AG08395 (cell line): ENCODE measurements around the gene CIP2A.

Experiments used
- DNase-seq: peaks from one replicate; pipeline ENCODE4 v3.0.0; 2012; ENCODE audit warnings: mixed read lengths, low spot score

Gene CIP2A

DNA sequence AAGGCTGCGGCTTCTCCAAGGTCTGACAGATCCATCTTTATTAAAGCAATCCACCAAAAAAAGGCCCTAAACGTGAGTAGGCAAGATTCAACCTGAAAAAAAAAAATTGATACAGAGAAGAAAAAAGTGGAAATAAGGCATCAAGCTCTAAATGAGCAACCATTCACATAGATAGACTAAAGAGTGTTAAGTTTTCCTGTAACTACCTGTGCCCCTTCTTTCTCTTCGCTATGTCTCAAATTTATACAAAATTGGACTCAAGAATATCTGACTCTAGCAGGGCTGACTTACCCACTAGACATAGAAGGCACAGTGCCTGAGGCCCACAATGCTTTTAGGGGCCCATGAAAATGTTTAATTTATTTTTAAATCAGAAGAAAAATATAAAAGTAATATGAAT, 78.7 kb downstream of the CIP2A start, which contains the start of gene MYH15:
Gene MYH15 (minus strand): TSS at position 101 of the 400 bp plus-strand sequence. CDS start 66 bp downstream, at position 35.
- no peak for DNase-seq

DNA sequence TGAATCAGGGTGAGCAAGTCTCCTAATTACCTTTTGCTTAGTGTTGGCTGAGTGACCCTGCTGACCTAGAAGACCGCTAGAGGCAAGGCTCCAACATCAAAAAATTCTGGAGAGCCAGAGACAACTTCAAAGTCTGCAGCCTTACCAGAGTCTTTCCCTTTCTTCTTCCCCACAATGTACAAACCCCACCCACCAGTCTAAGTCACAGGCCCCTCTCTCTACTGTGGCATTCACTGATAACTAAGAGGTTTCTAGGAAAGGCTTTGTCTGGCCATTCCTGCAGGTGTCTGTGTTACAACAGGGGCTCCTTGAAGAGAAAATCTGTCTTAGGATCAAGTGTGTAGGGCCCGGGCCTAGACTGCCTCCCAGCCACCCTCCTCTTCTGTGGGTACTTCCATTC, 79.4 kb downstream of the CIP2A start:
- no peak for DNase-seq

DNA sequence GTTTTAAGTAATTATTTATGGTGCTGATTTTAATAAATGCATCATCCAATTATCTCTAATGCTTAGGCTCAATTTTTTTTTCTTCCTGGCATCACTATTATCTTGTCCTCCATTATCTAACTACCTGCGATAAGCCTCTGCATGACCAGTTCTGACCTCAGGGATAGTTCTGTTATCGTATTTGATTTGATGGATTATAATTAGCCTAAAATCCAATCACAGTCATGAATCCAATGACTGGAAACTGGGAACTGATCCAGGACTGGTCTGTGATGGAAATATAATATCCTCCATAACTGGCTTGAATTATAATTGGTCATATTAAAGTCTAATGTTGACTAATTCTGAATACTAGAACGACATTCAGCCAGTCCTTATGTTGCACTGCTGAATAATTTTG, 80.0 kb downstream of the CIP2A start:
- no peak for DNase-seq

DNA sequence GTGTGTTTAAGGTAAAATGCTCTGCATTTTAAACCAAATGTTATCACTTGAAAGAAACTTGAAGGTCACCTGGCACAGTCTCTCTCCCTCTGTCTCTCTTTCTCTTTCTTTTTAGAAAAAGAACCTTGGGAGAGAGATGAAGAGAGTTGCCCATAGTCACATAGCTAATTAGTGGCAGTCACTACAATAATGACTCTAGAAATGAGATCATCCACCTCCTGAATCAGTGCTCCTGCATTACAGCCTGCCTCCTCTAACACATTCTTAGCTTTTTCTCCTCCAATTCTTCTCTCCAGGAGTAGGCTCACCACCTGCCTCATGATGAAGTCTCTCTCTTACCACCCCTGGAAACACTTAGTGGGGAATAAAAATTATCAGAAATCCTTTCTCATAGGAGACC, 81.3 kb downstream of the CIP2A start:
- no peak for DNase-seq

DNA sequence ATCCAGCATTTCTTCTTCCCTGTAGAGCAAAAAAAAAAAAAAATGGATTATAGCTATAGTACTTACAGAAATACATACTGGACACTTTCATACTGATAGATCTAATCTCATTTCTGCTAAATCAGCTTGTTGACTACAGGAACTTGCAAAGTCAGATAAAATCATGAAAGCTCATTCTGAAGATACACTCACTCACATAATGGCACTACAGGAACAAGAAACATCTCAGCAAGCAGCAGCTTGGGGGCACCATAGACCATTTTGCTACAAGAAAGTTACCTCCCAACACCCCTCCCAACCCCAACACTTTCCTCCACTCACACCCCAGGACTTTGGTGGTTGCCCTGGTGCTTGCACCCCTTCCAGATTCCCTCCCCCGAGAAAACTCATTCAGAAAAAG, 83.4 kb downstream of the CIP2A start:
- no peak for DNase-seq

DNA sequence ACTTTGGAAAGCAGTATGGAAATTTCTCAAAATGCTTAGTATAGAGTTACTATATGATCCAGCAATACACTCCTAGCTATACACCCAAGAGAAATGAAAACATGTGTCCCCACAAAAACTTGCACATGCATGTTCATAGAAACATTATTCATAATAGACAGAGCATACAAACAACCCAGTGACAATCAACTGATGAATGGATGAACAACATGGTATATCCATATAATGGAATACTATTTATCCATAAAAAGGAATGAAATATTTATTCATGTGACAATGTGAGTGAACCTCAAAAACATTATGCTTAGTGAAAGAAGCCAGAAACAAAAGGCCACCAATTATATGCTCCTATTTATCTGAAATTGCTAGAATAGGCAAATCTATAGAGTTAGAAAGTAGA, 85.5 kb downstream of the CIP2A start:
- DNase-seq = no peak

DNA sequence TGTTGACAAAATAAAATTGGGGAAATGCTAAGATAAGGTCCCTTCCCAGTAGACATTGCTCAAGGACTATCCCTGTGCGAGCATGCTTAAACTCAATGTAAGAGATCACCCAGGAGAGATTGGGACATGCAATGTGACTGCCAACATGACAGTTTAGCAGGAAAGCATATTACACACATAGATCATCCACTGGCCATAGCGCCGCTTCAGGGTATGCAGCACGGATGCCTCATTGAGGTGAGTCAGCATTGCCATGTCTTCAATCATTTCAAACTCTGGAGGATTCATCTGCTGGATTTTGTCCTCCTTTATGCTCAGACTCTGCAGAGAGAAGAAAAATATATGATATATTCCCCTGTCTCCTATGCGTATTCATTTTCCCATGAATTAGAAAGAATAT, 87.7 kb downstream of the CIP2A start:
- no peak for DNase-seq

DNA sequence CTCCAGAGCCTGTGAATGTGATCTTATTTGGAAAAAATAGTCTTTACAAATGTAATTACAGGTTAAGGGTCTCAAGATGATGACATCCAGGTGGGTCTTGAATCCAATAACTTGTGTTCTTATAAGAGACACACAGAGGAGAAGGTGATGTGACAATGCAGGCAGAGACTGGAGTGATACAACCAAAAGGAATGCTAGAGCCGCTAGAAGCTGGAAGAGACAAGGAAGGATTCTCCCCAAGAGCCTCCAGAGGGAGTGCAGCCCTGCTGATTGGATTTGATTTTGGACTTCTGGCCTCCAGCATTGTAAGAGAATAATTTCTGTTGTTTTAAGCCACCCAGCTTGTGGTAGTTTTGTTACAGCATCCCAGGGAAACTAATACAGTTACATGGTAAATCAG, 88.5 kb downstream of the CIP2A start:
- no peak for DNase-seq
